ENCODE measurements around the gene MAGI3. TPM values are rescaled to one million over a fixed set of nuclear protein-coding genes. Genes with fewer than 3 reads are reported as not detected.
"Not testable (repeated sequence)": the region's sequence is repeated elsewhere in the genome, so short reads cannot be mapped to it uniquely, and the experiment has no call there.

The MAGI3 gene
- total RNA-seq, 2 donors from 2014 or later, result 5.3 to 5.5 TPM

DNA sequence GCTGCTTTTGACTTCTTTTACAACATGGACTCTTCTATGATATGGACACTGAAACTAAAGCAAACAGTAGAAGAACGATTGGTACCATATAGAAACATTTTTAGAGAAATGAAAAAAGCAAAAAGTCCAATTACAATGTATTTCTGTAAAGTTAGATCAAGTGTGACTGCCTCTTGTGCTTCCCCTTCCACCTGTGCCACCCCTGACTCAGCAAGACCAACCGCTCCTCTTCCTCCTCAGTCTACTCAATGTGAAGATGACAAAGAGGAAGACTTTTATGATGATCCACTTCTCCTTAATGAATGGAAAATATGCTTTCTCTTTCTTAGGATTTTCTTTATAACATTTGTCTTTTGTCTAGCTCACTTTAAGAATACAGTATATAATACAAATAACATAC, 302.0 kb downstream of the MAGI3 start:
- Mint-ChIP-seq H3K4me1 (ENCODE audit: low read depth) (no peaks in the 10 kb centered on the region), H3K27me3 (ENCODE audit: low read depth) (no peaks in the 10 kb centered on the region), H3K9me3 (peaks cover 13 to 18% of the 10 kb centered on the region in 2 donors), H3K4me3 (no peak overlapping the region), H3K36me3 (ENCODE audit: insufficient read depth in 2 of 2) (peaks cover 15 to 29% of the 10 kb centered on the region in 2 donors), H3K27ac (no peak overlapping the region)
- DNase-seq (no peak), ATAC-seq (replicated peaks in 1 of 2) (no peak)

DNA sequence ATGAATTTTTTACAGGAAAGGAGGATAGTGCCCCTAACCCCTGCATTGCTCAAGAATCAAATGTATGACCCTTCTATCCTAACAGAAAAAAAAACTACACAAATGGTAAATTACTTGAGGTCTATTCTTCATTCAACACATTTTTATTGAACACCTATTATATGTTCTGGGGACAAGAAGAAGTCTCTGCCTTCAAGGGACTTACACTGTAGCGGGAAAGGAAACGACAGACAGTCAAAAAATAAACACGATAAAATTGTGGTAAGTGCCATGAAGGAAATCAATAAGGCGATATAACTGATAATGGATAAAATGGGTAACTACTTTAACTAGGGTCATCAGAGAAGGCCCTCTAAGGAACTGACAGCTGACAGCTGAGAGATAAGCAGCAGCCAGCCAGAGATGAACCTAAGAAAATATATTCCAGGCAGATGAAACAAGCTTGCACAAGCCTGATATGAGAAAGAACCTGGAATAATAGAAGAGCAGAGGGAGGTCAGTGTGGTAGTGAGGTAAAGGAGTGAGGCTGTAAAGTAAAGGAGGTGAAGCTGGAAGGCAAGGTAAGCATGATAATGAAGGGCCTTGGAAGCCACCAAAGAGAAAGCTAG, 302.6 kb downstream of the MAGI3 start:
- no peak overlapping the region for H3K4me3 Mint-ChIP-seq

DNA sequence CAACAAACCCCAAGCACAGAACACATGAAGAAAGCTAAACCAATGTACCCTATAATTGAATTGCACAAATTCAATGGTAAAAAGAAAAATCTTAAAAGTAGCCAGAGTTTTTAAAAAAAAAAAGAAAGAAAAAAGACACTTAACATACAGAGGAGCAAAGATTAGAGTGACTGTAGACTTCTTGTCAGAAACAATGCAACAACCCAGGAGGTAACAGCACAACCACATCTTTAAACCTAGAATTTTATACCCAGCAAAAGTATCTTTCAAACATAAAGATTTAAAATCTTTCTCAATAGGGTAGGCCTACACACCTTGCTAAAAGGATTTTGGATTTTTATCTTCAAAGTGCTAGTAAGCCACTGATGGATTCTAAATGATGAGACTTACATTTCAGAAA, 304.6 kb downstream of the MAGI3 start:
- no peak overlapping the region for H3K27ac Mint-ChIP-seq

More for the DNA sequence above, 302.6 kb downstream of the MAGI3 start:
- Mint-ChIP-seq H3K27ac (no peak overlapping the region), H3K9me3 (peaks cover 13 to 18% of the 10 kb centered on the region in 2 donors), H3K4me1 (ENCODE audit: low read depth) (no peaks in the 10 kb centered on the region), H3K27me3 (ENCODE audit: low read depth) (no peaks in the 10 kb centered on the region), H3K36me3 (ENCODE audit: insufficient read depth in 2 of 2) (peaks cover 15 to 29% of the 10 kb centered on the region in 2 donors)
- DNase-seq, result no peak
- no peak for ATAC-seq (replicated peaks in 1 of 2)

DNA sequence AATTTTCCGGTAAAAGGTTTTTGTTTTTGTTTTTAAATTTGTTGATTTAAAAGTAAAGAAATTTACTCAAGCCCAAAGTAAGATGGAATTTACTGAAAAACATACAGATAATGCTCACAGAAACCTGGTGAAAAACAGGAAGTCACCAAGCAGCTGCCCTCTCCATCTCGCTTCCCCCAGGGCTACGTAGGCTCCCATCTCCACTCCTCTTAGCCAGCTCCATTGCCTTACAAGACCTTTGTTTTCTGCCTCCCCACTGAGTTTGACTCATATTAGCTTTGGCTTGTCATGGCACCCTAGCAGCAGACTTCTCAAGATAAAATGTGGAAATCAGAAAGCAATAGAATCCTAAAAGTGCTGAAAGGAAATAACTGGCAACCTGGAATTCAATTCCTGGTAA, 311.1 kb downstream of the MAGI3 start:
- DNase-seq (no peak), ATAC-seq (replicated peaks in 1 of 2) (no peak)
- H3K27me3 Mint-ChIP-seq (ENCODE audit: low read depth), result no peaks in the 10 kb centered on the region
- H3K36me3 Mint-ChIP-seq (ENCODE audit: insufficient read depth in 2 of 2), result peaks cover 0 to under 1% of the 10 kb centered on the region in 2 donors
- no peak overlapping the region for H3K27ac Mint-ChIP-seq
- no peak overlapping the region for H3K4me3 Mint-ChIP-seq
- H3K4me1 Mint-ChIP-seq (ENCODE audit: low read depth), result peaks cover 12% of the 10 kb centered on the region
- no peaks in the 10 kb centered on the region for H3K9me3 Mint-ChIP-seq

More for the DNA sequence above, 304.6 kb downstream of the MAGI3 start:
- Mint-ChIP-seq H3K9me3 (peaks cover 13 to 18% of the 10 kb centered on the region in 2 donors), H3K36me3 (ENCODE audit: insufficient read depth in 2 of 2) (peaks cover 15 to 29% of the 10 kb centered on the region in 2 donors), H3K4me3 (no peak overlapping the region), H3K4me1 (ENCODE audit: low read depth) (no peaks in the 10 kb centered on the region), H3K27me3 (ENCODE audit: low read depth) (no peaks in the 10 kb centered on the region)
- ATAC-seq (replicated peaks in 1 of 2) (no peak), DNase-seq (no peak)

DNA sequence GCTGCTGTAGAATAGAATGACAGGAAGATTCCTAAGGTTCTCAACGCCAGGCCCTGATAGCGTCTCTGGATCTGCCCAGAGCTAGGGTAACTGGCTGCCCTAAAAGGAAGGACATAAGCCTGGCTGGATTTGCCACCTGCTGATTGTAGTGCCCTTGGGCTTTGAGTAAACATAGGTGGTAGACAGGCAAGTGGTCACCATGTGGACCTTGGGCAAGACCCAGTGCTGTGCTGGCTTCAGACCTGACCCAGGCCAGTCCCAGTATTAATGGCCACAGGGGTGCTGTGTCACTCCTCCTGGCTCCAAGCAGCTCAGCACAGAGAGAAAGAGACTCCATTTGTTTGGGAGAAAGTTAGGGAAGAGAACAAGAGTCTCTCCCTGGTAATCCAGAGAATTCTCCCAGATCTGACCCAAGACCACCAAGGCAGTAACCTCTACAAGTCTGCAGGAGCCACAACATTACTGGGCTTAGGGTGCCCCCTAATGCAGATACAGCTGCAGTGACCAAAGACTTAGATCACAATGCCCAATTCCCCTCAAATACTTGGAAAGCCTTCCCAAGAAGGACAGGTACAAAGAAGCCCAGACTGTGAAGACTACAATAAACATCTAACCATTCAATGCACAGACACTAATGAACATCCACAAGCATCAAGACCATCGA, 324.4 kb downstream of the MAGI3 start:
- ATAC-seq (replicated peaks in 1 of 2) (no peak), DNase-seq (no peak)
- H3K4me3 Mint-ChIP-seq, result no peak overlapping the region
- peaks cover 5% of the 10 kb centered on the region for H3K4me1 Mint-ChIP-seq (ENCODE audit: low read depth)
- H3K36me3 Mint-ChIP-seq (ENCODE audit: insufficient read depth in 2 of 2), result peaks cover 24 to 27% of the 10 kb centered on the region in 2 donors
- H3K27me3 Mint-ChIP-seq (ENCODE audit: low read depth), result no peaks in the 10 kb centered on the region
- no peak overlapping the region for H3K27ac Mint-ChIP-seq
- H3K9me3 Mint-ChIP-seq, result peaks cover 5 to 11% of the 10 kb centered on the region in 2 donors

DNA sequence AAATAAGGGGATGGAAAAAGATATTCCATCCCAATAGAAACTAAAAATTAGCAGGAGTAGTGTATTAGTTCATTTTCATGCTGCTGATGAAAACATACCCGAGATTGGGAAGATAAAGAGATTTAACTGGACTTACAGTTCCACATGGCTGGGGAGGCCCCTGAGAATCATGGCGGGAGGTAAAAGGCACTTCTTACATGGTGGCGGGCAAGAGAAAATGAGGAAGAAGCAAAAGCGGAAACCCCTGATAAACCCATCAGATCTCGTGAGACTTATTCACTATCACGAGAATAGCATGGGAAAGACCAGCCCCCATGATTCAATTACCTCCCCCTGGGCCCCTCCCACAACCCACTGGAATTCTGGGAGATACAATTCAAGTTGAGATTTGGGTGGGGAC, 327.2 kb downstream of the MAGI3 start:
- not testable (repeated sequence) for H3K27ac Mint-ChIP-seq; H3K4me3 Mint-ChIP-seq; DNase-seq; ATAC-seq (replicated peaks in 1 of 2); H3K27me3 Mint-ChIP-seq (ENCODE audit: low read depth); H3K4me1 Mint-ChIP-seq (ENCODE audit: low read depth)
- Mint-ChIP-seq H3K36me3 (ENCODE audit: insufficient read depth in 2 of 2) (peaks cover 25 to 38% of the 10 kb centered on the region in 2 donors), H3K9me3 (peaks cover 5 to 11% of the 10 kb centered on the region in 2 donors)

DNA sequence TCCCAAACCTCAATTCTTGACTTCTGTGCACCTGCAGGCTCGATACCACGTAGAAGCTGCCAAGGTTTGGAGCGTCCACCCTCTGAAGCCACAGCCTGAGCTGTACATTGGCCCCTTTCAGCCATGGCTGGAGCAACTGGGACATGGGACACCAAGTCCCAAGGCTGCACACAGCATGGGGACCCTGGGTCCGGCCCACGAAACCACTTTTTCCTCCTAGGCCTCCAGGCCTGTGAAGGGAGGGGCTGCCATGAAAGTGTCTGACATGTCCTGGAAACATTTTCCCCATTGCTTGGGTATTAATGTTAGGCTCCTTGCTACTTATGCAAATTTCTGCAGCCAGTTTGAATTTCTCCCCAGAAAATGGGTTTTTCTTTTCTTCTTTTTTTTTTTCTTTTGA, 328.3 kb downstream of the MAGI3 start:
- Mint-ChIP-seq H3K9me3 (peaks cover 5 to 11% of the 10 kb centered on the region in 2 donors), H3K36me3 (ENCODE audit: insufficient read depth in 2 of 2) (peaks cover 23 to 38% of the 10 kb centered on the region in 2 donors)
- H3K27ac Mint-ChIP-seq; ATAC-seq (replicated peaks in 1 of 2); H3K4me3 Mint-ChIP-seq; DNase-seq; H3K27me3 Mint-ChIP-seq (ENCODE audit: low read depth); H3K4me1 Mint-ChIP-seq (ENCODE audit: low read depth): not testable (repeated sequence)

DNA sequence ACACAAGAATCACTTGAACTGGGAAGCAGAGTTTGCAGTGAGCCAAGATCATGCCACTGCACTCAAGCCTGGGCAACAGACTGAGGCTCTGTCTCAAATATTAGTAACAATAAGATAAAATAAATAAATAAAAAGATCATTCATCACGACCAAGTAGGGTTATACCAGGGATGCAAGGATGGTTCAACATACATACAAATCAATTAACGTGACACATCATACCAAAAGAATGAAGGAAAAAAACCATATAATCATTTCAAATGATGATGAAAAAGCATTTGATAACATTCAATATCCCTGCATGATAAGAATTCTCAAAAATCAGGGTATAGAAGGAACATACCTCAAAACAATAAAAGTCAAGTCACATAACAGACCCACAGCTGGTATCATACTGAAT, 330.7 kb downstream of the MAGI3 start:
- no peak for DNase-seq
- Mint-ChIP-seq H3K9me3 (peaks cover 5 to 11% of the 10 kb centered on the region in 2 donors), H3K27ac (no peak overlapping the region), H3K4me1 (ENCODE audit: low read depth) (no peaks in the 10 kb centered on the region), H3K36me3 (ENCODE audit: insufficient read depth in 2 of 2) (peaks cover 17 to 36% of the 10 kb centered on the region in 2 donors), H3K27me3 (ENCODE audit: low read depth) (no peaks in the 10 kb centered on the region), H3K4me3 (no peak overlapping the region)
- no peak for ATAC-seq (replicated peaks in 1 of 2)

DNA sequence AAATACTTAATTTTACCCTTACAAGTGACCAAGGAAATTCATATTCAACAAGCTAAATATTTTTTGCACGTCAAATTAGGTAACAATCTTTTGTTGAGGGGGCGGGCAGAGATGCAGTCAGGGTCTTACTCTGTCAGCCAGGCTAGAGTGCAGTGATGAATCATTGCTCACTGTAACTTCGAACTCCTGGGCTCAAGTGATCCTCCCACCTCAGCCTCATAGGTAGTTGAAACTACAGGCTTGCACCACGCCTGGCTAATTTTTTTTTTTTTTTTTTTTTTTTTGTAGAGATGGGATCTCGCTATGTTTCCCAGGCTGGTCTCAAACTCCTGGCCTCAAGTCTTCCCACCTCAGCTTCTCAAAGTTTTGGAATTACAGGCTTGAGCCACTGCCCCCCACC, 342.5 kb downstream of the MAGI3 start:
- Mint-ChIP-seq H3K4me1 (ENCODE audit: low read depth) (peaks cover 11% of the 10 kb centered on the region), H3K27ac (no peak overlapping the region), H3K4me3 (no peak overlapping the region), H3K27me3 (ENCODE audit: low read depth) (no peaks in the 10 kb centered on the region), H3K9me3 (no peaks in the 10 kb centered on the region), H3K36me3 (ENCODE audit: insufficient read depth in 2 of 2) (peaks cover 2 to 4% of the 10 kb centered on the region in 2 donors)
- DNase-seq (peak in 1 of 2 donors; percentile 3), ATAC-seq (replicated peaks in 1 of 2) (no peak)

DNA sequence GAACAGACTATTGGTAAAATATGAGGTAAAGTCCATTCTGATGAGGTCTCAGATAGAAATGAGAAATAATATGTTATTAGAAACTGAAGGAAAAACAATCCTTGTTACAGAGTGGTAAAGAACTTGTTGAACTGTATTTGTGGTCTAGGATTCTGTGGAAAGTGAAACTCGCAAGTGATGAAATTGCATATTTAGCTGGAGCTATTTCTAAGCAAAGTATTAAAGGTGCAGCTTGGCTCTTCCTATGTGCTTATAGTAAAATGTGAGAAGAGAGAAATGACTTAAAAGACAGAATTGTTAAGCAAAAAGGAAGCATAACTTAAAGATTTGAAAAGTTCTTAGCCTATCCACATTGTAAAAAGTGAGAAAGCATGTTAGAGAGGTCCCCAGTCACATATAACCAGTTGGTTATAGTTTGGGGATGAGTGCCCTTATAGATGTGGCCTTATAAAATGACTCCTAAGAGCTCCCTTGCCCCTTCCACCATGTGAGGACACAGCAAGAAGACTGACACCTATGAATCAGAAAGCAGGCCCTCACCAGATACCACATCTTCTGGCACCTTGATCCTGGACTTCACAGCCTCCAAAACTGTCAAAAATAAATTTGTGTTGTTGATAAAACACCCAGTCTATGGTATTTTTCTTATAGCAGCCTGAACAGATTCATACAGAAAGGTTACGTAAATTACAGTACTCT, 344.2 kb downstream of the MAGI3 start:
- H3K27me3 Mint-ChIP-seq (ENCODE audit: low read depth), result no peaks in the 10 kb centered on the region
- ATAC-seq (replicated peaks in 1 of 2) (no peak), DNase-seq (no peak)
- H3K4me3 Mint-ChIP-seq, result no peak overlapping the region
- H3K36me3 Mint-ChIP-seq (ENCODE audit: insufficient read depth in 2 of 2), result peaks cover 0 to 2% of the 10 kb centered on the region in 2 donors
- H3K9me3 Mint-ChIP-seq, result no peaks in the 10 kb centered on the region
- peaks cover 11% of the 10 kb centered on the region for H3K4me1 Mint-ChIP-seq (ENCODE audit: low read depth)
- no peak overlapping the region for H3K27ac Mint-ChIP-seq
